Measurements from ENCODE around the gene RAI2. TPM values are rescaled to one million over a fixed set of nuclear protein-coding genes. Genes with fewer than 3 reads are reported as not detected.

The RAI2 gene
- total RNA-seq: not detected in 2 replicates

DNA sequence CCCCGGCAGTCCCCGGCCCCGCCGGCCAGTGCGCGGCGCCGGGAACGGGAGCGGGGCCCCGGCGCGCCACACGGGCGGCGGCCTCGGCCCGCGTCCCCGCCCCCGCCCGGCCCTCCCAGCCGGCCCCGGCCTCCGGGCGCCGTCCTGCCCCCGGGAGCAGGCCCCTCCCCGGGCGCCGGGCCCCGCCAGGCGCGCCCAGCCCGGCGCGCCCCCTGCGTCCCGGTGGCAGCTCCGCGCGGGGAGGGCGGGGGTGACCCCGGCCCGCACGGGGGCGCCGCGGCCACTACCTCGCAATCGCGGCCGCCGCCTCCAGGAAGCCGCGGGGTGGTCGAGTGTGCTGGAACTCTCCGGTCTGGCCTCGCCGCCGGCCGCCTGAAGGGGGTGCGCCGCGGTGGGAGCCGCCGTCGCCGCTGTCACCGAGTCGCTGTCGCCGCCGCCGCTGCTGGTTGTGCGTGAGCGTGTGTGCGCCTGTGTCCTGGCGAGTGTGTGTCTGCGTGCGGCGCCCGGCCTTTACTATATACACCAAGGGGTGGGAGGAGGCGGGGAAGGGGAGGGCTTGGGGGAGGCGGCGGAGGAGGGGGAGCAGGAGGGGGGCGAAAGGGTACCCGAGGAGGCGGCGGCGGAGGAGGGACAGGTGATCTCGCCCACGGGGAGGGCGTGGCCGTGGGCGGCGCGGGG, at the start of gene RAI2:
RAI2 (minus strand) TSS at position 488 of the 678 bp plus-strand sequence. CDS start 59,288 bp downstream, outside the sequence.
- ChIA-PET CTCF (no interaction called here), POLR2A (no interaction called here)
- Mint-ChIP-seq H3K27me3 (peaks cover 37% of the 10 kb centered on the region), H3K36me3 (ENCODE audit: low read depth) (no peaks in the 10 kb centered on the region), H3K4me1 (peaks cover 3% of the 10 kb centered on the region), H3K27ac (no peak within 1 kb of the TSS), H3K9me3 (no peaks in the 10 kb centered on the region), H3K4me3 (peak within 1 kb of the TSS; percentile 46)
- TF ChIP-seq, protein P1, sequence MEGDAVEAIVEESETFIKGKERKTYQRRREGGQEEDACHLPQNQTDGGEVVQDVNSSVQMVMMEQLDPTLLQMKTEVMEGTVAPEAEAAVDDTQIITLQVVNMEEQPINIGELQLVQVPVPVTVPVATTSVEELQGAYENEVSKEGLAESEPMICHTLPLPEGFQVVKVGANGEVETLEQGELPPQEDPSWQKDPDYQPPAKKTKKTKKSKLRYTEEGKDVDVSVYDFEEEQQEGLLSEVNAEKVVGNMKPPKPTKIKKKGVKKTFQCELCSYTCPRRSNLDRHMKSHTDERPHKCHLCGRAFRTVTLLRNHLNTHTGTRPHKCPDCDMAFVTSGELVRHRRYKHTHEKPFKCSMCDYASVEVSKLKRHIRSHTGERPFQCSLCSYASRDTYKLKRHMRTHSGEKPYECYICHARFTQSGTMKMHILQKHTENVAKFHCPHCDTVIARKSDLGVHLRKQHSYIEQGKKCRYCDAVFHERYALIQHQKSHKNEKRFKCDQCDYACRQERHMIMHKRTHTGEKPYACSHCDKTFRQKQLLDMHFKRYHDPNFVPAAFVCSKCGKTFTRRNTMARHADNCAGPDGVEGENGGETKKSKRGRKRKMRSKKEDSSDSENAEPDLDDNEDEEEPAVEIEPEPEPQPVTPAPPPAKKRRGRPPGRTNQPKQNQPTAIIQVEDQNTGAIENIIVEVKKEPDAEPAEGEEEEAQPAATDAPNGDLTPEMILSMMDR (IDR thresholded peaks at IDR 0.05): no peak
- ATAC-seq (ENCODE audit: low read depth): no peak
- DNase-seq: no peak
- intact Hi-C loops (cut with micrococcal nuclease): no loop called here

DNA sequence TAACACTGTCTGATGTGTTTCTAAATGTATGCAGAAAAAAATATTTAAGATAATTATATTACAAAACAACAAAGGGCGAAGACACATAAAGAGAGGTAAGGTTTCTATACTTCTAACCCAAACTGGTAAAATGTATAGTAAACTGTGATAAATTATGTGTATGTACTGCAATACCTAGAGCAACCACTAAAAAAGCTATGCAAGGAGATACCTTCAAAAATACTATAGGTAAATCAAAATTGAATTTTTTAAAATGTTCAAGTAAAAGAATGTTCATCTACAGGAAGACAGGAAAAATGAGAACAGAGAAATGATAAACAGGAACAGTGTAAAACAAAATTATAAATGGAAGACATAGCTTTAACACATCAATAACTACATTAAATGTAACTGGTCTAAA, 27.3 kb upstream of the RAI2 start:
- TF ChIP-seq, protein P1 (IDR thresholded peaks at IDR 0.05): no peak
- Mint-ChIP-seq H3K27ac (no peak overlapping the region), H3K4me1 (no peaks in the 10 kb centered on the region), H3K36me3 (ENCODE audit: low read depth) (no peaks in the 10 kb centered on the region), H3K27me3 (no peaks in the 10 kb centered on the region), H3K4me3 (no peak overlapping the region), H3K9me3 (no peaks in the 10 kb centered on the region)
- ChIA-PET POLR2A (no interaction called here), CTCF (no interaction called here)
- DNase-seq: no peak
- ATAC-seq (ENCODE audit: low read depth): no peak
- intact Hi-C loops (cut with micrococcal nuclease): no loop called here

DNA sequence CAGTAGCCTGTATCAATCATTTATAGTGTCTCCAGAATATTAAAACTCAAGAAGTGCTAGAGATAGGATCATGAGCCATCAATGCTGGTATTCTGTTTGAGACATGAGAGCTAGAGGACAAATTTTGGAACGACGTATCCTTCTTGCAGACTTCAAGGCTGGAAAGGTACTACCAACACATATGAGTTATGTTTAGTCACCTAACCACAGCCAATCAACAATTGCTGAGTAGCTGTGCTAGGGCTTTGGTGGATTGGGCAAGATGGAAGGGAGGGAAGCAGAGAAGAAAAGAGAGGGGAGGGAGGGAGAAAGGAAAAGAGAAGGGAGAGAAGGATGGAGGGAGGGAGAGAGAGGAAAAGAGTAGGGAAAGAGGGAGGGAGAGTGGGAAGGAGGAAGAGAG, 21.6 kb upstream of the RAI2 start:
- Mint-ChIP-seq H3K27me3 (peaks cover 3% of the 10 kb centered on the region), H3K9me3 (no peaks in the 10 kb centered on the region), H3K4me1 (no peaks in the 10 kb centered on the region), H3K4me3 (no peak overlapping the region), H3K27ac (no peak overlapping the region), H3K36me3 (ENCODE audit: low read depth) (no peaks in the 10 kb centered on the region)
- intact Hi-C loops (cut with micrococcal nuclease): no loop called here
- TF ChIP-seq, protein P1 (IDR thresholded peaks at IDR 0.05): no peak
- ChIA-PET POLR2A (no interaction called here), CTCF (no interaction called here)
- DNase-seq (no peak), ATAC-seq (ENCODE audit: low read depth) (no peak)

DNA sequence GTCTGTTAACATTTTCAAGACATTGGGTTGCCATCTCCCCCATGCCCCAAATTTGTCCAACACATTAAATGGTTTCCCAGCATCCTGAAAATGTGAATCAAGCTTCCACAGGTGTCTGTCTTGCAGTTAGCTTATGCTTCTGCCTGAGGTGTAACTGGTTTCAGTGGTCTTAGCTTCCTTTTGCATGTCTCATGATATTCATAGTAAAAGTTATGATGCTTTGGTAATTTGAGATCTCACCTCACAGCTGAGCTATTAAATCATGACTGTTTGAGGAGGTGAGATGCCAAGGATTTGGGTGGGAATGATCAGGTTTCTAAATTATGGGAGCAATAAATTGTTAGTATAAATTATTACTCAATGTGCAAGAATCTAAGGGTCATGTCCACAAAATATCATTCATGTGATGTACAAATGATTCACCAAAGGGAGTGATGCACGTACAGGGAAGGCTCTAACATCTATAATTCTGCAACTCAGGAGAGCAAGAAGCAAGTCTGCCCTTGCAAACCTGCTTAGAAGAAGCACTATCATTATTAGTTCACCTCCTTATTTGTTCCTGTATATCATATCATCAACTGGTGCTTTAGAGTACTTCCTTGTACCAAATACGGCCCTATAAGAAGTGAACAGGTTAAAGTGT, 17.1 kb upstream of the RAI2 start:
- Mint-ChIP-seq H3K27ac (no peak overlapping the region), H3K27me3 (peaks cover 3% of the 10 kb centered on the region), H3K9me3 (no peaks in the 10 kb centered on the region), H3K36me3 (ENCODE audit: low read depth) (no peaks in the 10 kb centered on the region), H3K4me1 (no peaks in the 10 kb centered on the region), H3K4me3 (no peak overlapping the region)
- TF ChIP-seq, protein P1 (IDR thresholded peaks at IDR 0.05): no peak
- POLR2A ChIA-PET: no interaction called here
- DNase-seq (no peak), ATAC-seq (ENCODE audit: low read depth) (no peak)
- intact Hi-C loops (cut with micrococcal nuclease): no loop called here
- CTCF ChIA-PET: no interaction called here

DNA sequence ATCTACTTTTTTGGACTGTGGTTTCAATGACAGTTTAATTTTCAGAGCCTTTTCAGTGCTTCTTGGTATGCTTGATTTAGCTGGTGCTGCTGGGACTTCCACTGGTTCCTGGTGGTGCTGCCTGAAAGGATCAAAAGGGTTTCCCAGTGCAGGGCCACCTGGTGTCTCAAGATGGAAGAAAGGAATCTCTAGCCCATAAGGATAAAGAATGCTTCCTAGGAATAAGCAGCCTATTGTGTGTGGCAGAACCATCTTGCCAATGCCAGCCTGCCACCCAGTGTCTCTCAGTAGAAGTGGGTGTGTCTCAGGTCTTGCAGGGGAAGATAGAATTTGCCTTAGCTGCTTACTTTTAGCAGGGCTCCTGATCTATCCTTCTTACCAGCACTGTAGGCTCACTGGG, 15.0 kb upstream of the RAI2 start:
- ChIA-PET CTCF (no interaction called here), POLR2A (no interaction called here)
- no peaks in the 10 kb centered on the region for H3K36me3 Mint-ChIP-seq (ENCODE audit: low read depth)
- ATAC-seq (ENCODE audit: low read depth): no peak
- H3K4me1 Mint-ChIP-seq: no peaks in the 10 kb centered on the region
- no peaks in the 10 kb centered on the region for H3K9me3 Mint-ChIP-seq
- peaks cover 3% of the 10 kb centered on the region for H3K27me3 Mint-ChIP-seq
- no peak overlapping the region for H3K27ac Mint-ChIP-seq
- intact Hi-C loops (cut with micrococcal nuclease): no loop called here
- no peak overlapping the region for H3K4me3 Mint-ChIP-seq
- TF ChIP-seq, protein P1 (IDR thresholded peaks at IDR 0.05): no peak
- no peak for DNase-seq
